A549 (cell line): Measurements from ENCODE around the gene ACACA.

Source experiments
- BCL3 ChIP-seq: fragments of >200 bp; sonication (Bioruptor Twin); formaldehyde crosslinking; IDR thresholded peaks from 3 replicates; pipeline ENCODE4 v1.6.1; 2016
- BHLHE40 ChIP-seq: IDR thresholded peaks from 2 replicates; pipeline ENCODE4 v1.6.1; 2012; ENCODE audit warnings: low read depth, low read length, inconsistent platforms
- CTCF ChIP-seq: fragments of >200 bp; sonication (Bioruptor Twin); formaldehyde crosslinking; IDR thresholded peaks from 3 replicates; pipeline ENCODE4 v1.5.1; 2016
- FOSB ChIP-seq: fragments of 250-450 bp; sonication (Bioruptor Pico); IDR thresholded peaks from 2 replicates; pipeline ENCODE4 v1.5.0; 2020; ENCODE audit warnings: mild to moderate bottlenecking, moderate library complexity
- KDM1A ChIP-seq: fragments of 200-600 bp; sonication (generic); IDR thresholded peaks from 2 replicates; pipeline ENCODE4 v1.6.1; 2016; ENCODE audit warnings: low read depth, mild to moderate bottlenecking
- PHF8 ChIP-seq: fragments of 200-600 bp; sonication (generic); IDR thresholded peaks from 2 replicates; pipeline ENCODE4 v1.6.1; 2016; ENCODE audit warnings: low read depth, mild to moderate bottlenecking, antibody characterized with exemption, moderate library complexity, borderline replicate concordance
- POLR2A ChIP-seq: IDR thresholded peaks from 2 replicates; pipeline ENCODE4 v1.6.1; 2012; ENCODE audit warnings: mild to moderate bottlenecking, low read length
- RAD21 ChIP-seq, 2 experiments: fragments of >200 bp in 1 of 2; sonication (Bioruptor Twin) in 1 of 2; formaldehyde crosslinking in 1 of 2; IDR thresholded peaks in 1 of 2; conservative IDR thresholded peaks in 1 of 2; 2 replicates in 1 of 2; 3 replicates in 1 of 2; pipeline ENCODE4 v1.6.1; 2012 to 2018; ENCODE audit warnings: inconsistent platforms in 1 of 2
- RFX5 ChIP-seq: fragments of 450-650 bp; IDR thresholded peaks from 2 replicates; pipeline ENCODE4 v1.7.1; 2014; ENCODE audit warnings: antibody characterized with exemption, mild to moderate bottlenecking, moderate library complexity
- RNF2 ChIP-seq: fragments of 200-600 bp; sonication (generic); IDR thresholded peaks from 2 replicates; pipeline ENCODE4 v1.6.1; 2016; ENCODE audit warnings: low read depth, mild to moderate bottlenecking, antibody characterized with exemption, moderate library complexity, borderline replicate concordance
- SMC3 ChIP-seq: fragments of >200 bp; sonication (Bioruptor Twin); formaldehyde crosslinking; IDR thresholded peaks from 3 replicates; pipeline ENCODE4 v1.6.1; 2018; ENCODE audit warnings: inconsistent platforms

- TF ChIP-seq POLR2A, result no peak
- no peak for TF ChIP-seq CTCF
- TF ChIP-seq FOSB (CRISPR knock-in tag), result no peak
- no peak for TF ChIP-seq KDM1A
- TF ChIP-seq RAD21 (conservative IDR thresholded peaks at IDR 0.05 in 1 of 2, IDR thresholded peaks at IDR 0.05 in 1 of 2), result no peak
- no peak for TF ChIP-seq BHLHE40
- no peak for TF ChIP-seq SMC3
- no peak for TF ChIP-seq BCL3
- TF ChIP-seq RFX5, result no peak
- no peak for TF ChIP-seq RNF2
- TF ChIP-seq PHF8, result no peak
Observed at GRCh38 chr17:37265446-37266173, 141.0 kb downstream of the ACACA start.
